ENCODE results near the gene CLECL1. TPM values are rescaled to one million over a fixed set of nuclear protein-coding genes. Genes with fewer than 3 reads are reported as not detected.

The CLECL1 gene
- total RNA-seq, 1 donor from 2014 or later = not detected

- no peak for TF ChIP-seq EZH2 (IDR thresholded peaks at IDR 0.05; ENCODE audit: insufficient read depth, low read length)
- TF ChIP-seq, protein P1, sequence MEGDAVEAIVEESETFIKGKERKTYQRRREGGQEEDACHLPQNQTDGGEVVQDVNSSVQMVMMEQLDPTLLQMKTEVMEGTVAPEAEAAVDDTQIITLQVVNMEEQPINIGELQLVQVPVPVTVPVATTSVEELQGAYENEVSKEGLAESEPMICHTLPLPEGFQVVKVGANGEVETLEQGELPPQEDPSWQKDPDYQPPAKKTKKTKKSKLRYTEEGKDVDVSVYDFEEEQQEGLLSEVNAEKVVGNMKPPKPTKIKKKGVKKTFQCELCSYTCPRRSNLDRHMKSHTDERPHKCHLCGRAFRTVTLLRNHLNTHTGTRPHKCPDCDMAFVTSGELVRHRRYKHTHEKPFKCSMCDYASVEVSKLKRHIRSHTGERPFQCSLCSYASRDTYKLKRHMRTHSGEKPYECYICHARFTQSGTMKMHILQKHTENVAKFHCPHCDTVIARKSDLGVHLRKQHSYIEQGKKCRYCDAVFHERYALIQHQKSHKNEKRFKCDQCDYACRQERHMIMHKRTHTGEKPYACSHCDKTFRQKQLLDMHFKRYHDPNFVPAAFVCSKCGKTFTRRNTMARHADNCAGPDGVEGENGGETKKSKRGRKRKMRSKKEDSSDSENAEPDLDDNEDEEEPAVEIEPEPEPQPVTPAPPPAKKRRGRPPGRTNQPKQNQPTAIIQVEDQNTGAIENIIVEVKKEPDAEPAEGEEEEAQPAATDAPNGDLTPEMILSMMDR (IDR thresholded peaks at IDR 0.05; ENCODE audit: insufficient read depth, low read depth, low read length) = no peak
- H3K4me1 Mint-ChIP-seq (ENCODE audit: low read depth, unreplicated experiment) = peaks cover 7% of the 10 kb centered on the region
- Histone ChIP-seq H3K4me2 (ENCODE audit: low read length) (no peak overlapping the region), H3K27ac (ENCODE audit: low read depth, low read length) (no peak overlapping the region), H4K20me1 (ENCODE audit: insufficient read depth, low read length) (no peaks in the 10 kb centered on the region), H3K9ac (ENCODE audit: low read length) (no peak overlapping the region), H3K79me2 (ENCODE audit: insufficient read depth, low read length) (no peaks in the 10 kb centered on the region), H3K36me3 (ENCODE audit: insufficient read depth, low read length) (no peaks in the 10 kb centered on the region), H3K4me3 (ENCODE audit: insufficient read depth, low read depth, low read length) (no peak overlapping the region), H3K9me3 (ENCODE audit: insufficient read depth, low read depth, low read length) (no peaks in the 10 kb centered on the region), H3K4me1 (ENCODE audit: insufficient read depth, low read length) (no peaks in the 10 kb centered on the region), H2AFZ (ENCODE audit: low read depth, low read length) (no peak overlapping the region), H3K27me3 (ENCODE audit: insufficient read depth, low read length) (no peaks in the 10 kb centered on the region)
- no peak overlapping the region for H3K27ac Mint-ChIP-seq (ENCODE audit: unreplicated experiment)
- FAIRE-seq (no peak), DNase-seq (ENCODE audit: low read depth) (no peak)
- H3K36me3 Mint-ChIP-seq (ENCODE audit: low read depth, unreplicated experiment) = no peaks in the 10 kb centered on the region
- H3K4me3 Mint-ChIP-seq (ENCODE audit: unreplicated experiment) = no peak overlapping the region
- no peaks in the 10 kb centered on the region for H3K9me3 Mint-ChIP-seq (ENCODE audit: unreplicated experiment)
- no peaks in the 10 kb centered on the region for H3K27me3 Mint-ChIP-seq (ENCODE audit: low read depth, unreplicated experiment)
Measured at GRCh38 chr12:9757433-9758025, 24.6 kb upstream of the CLECL1 start.

GRCh38 chr12:9756706-9757105 is 23.8 kb upstream of the CLECL1 start:
- no peaks in the 10 kb centered on the region for H3K9me3 ChIP-seq (ENCODE audit: insufficient read depth, low read depth, low read length)
- no peak for FAIRE-seq

DNA sequence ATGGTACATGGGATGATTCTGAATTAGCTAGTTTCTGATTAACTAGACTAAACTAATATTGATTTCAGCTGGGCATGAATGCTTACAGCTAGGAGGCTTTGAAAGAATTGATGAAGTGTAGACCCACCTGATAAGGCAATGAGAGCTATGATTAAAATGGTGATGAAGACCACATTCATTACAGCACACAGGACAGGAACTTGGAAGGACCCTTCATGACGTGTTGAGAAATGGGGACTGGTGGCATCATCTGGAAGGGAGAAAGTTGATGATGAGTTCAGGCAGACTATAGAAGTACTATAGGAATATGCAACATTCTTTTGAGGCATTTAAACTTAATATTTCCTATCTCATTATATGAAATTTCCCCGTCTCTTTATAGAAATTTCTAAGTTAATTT is 23.3 kb upstream of the CLECL1 start:
- H3K36me3 ChIP-seq (ENCODE audit: insufficient read depth, low read length) = no peaks in the 10 kb centered on the region
- H3K36me3 Mint-ChIP-seq (ENCODE audit: low read depth, unreplicated experiment) = no peaks in the 10 kb centered on the region
- H3K27ac Mint-ChIP-seq (ENCODE audit: unreplicated experiment) = no peak overlapping the region
- H3K4me1 ChIP-seq (ENCODE audit: insufficient read depth, low read length) = no peaks in the 10 kb centered on the region
- no peak overlapping the region for H3K4me2 ChIP-seq (ENCODE audit: low read length)
- H3K27ac ChIP-seq (ENCODE audit: low read depth, low read length) = no peak overlapping the region
- H3K4me3 Mint-ChIP-seq (ENCODE audit: unreplicated experiment) = no peak overlapping the region
- peaks cover 4% of the 10 kb centered on the region for H3K4me1 Mint-ChIP-seq (ENCODE audit: low read depth, unreplicated experiment)
- no peaks in the 10 kb centered on the region for H3K79me2 ChIP-seq (ENCODE audit: insufficient read depth, low read length)
- no peaks in the 10 kb centered on the region for H3K27me3 ChIP-seq (ENCODE audit: insufficient read depth, low read length)
- TF ChIP-seq, protein P1 (IDR thresholded peaks at IDR 0.05; ENCODE audit: insufficient read depth, low read depth, low read length) = no peak
- TF ChIP-seq EZH2 (IDR thresholded peaks at IDR 0.05; ENCODE audit: insufficient read depth, low read length) = no peak
- no peaks in the 10 kb centered on the region for H3K9me3 Mint-ChIP-seq (ENCODE audit: unreplicated experiment)
- H3K4me3 ChIP-seq (ENCODE audit: insufficient read depth, low read depth, low read length) = no peak overlapping the region
- FAIRE-seq = no peak
- no peak overlapping the region for H3K9ac ChIP-seq (ENCODE audit: low read length)
- no peak overlapping the region for H2AFZ ChIP-seq (ENCODE audit: low read depth, low read length)
- no peaks in the 10 kb centered on the region for H3K9me3 ChIP-seq (ENCODE audit: insufficient read depth, low read depth, low read length)
- DNase-seq (ENCODE audit: low read depth) = no peak
- no peaks in the 10 kb centered on the region for H3K27me3 Mint-ChIP-seq (ENCODE audit: low read depth, unreplicated experiment)
- H4K20me1 ChIP-seq (ENCODE audit: insufficient read depth, low read length) = no peaks in the 10 kb centered on the region

More at GRCh38 chr12:9756706-9757105, 23.8 kb upstream of the CLECL1 start:
- DNase-seq (ENCODE audit: low read depth) = no peak
- no peaks in the 10 kb centered on the region for H3K27me3 ChIP-seq (ENCODE audit: insufficient read depth, low read length)
- H3K36me3 Mint-ChIP-seq (ENCODE audit: low read depth, unreplicated experiment) = no peaks in the 10 kb centered on the region
- no peak overlapping the region for H3K4me3 Mint-ChIP-seq (ENCODE audit: unreplicated experiment)
- no peaks in the 10 kb centered on the region for H3K9me3 Mint-ChIP-seq (ENCODE audit: unreplicated experiment)
- H2AFZ ChIP-seq (ENCODE audit: low read depth, low read length) = no peak overlapping the region
- no peak overlapping the region for H3K9ac ChIP-seq (ENCODE audit: low read length)
- no peak for TF ChIP-seq EZH2 (IDR thresholded peaks at IDR 0.05; ENCODE audit: insufficient read depth, low read length)
- TF ChIP-seq, protein P1 (IDR thresholded peaks at IDR 0.05; ENCODE audit: insufficient read depth, low read depth, low read length) = no peak
- no peaks in the 10 kb centered on the region for H3K4me1 ChIP-seq (ENCODE audit: insufficient read depth, low read length)
- H4K20me1 ChIP-seq (ENCODE audit: insufficient read depth, low read length) = no peaks in the 10 kb centered on the region
- peaks cover 7% of the 10 kb centered on the region for H3K4me1 Mint-ChIP-seq (ENCODE audit: low read depth, unreplicated experiment)
- H3K27ac ChIP-seq (ENCODE audit: low read depth, low read length) = no peak overlapping the region
- H3K27ac Mint-ChIP-seq (ENCODE audit: unreplicated experiment) = no peak overlapping the region
- no peaks in the 10 kb centered on the region for H3K79me2 ChIP-seq (ENCODE audit: insufficient read depth, low read length)
- H3K36me3 ChIP-seq (ENCODE audit: insufficient read depth, low read length) = no peaks in the 10 kb centered on the region
- no peak overlapping the region for H3K4me2 ChIP-seq (ENCODE audit: low read length)
- no peaks in the 10 kb centered on the region for H3K27me3 Mint-ChIP-seq (ENCODE audit: low read depth, unreplicated experiment)
- H3K4me3 ChIP-seq (ENCODE audit: insufficient read depth, low read depth, low read length) = no peak overlapping the region

Measured in astrocyte (in vitro differentiated cells and primary cell).